Measurements from ENCODE around the gene ETFRF1.
A peak's percentile ranks its signal among the peaks of the same experiment; 100 is the strongest.

ETFRF1 gene

DNA sequence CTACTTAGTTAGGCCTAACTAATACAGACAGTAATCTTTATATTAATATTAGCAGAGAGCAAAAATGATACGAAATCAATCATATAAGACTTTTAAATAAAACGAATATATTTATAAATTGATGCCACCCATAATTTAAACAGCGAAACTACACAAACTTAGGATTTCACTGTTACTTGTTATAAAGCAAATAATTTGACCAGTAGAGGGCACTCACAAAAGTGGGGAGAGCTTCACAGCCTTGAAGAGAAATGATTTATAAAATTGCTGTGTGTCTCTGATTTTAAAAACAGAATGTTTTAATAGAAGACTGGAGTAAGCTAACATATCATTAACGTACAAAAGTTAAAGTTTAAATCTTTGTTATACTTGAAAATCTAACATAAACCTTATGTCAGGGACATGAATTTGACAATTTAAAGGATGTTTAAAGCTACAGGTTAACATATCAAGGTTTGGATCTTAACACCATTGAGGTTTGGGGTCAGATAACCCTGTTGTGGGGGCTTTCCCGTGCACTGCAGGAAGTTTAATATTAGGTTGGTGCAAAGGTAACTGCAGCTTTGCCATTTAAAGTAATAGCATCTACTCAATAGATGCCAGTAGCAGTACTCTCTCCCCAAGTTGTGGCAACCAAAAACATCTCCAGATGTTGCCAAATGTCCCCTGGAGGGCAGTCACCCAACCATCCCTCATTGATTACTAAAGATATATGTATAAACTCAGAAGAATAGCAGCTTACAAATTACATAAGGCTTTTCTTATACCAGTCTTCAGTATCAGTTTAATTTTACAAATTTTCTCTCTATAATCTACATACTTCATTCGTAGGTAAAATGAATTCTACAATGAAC, 46.4 kb downstream of the ETFRF1 start:
- TF ChIP-seq, protein P1, sequence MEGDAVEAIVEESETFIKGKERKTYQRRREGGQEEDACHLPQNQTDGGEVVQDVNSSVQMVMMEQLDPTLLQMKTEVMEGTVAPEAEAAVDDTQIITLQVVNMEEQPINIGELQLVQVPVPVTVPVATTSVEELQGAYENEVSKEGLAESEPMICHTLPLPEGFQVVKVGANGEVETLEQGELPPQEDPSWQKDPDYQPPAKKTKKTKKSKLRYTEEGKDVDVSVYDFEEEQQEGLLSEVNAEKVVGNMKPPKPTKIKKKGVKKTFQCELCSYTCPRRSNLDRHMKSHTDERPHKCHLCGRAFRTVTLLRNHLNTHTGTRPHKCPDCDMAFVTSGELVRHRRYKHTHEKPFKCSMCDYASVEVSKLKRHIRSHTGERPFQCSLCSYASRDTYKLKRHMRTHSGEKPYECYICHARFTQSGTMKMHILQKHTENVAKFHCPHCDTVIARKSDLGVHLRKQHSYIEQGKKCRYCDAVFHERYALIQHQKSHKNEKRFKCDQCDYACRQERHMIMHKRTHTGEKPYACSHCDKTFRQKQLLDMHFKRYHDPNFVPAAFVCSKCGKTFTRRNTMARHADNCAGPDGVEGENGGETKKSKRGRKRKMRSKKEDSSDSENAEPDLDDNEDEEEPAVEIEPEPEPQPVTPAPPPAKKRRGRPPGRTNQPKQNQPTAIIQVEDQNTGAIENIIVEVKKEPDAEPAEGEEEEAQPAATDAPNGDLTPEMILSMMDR (IDR thresholded peaks at IDR 0.05; ENCODE audit: borderline replicate concordance, control extremely low read depth, extremely low read depth, insufficient read depth, missing control alignments) = peak; percentile 22
- in situ Hi-C loops (cut with MboI; ENCODE audit: low sequenced_read_pairs, unreplicated experiment) = no loop called here
- peak; percentile 24 for DNase-seq (ENCODE audit: low spot score)

DNA sequence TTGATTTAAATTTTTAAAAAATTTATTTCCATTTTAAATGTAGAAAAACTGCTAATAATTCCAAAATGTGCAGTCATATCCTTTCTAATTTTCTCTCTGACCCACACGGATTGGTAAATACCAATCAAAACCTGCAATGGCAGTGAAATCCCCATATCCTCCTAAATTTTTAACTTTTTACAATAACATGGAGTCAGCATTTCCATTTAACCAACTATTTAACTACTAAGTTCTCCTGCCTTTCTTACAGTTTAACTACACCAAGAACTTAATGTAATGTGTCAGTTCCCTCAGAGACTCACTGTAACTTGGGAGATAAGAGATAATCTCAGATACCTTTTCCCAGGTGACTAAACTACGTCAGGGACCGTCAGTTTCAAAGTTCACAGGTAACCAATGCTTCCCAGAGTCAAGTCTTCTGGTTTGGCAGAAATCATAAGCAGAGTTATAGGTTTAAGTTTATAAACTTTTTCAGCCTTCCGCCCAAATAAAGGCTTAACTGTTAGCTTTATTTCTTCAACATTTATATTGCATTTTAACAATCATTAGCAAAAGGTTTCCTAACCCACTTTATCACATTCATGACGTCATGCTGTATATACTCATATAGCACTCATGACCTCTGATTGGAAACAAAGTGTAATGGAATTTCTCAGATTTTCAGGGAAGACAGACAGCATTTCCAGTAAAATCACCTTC, 48.1 kb downstream of the ETFRF1 start:
- in situ Hi-C loops (cut with MboI; ENCODE audit: low sequenced_read_pairs, unreplicated experiment) = no loop called here
- DNase-seq (ENCODE audit: low spot score) = no peak
- TF ChIP-seq, protein P1 (IDR thresholded peaks at IDR 0.05; ENCODE audit: borderline replicate concordance, control extremely low read depth, extremely low read depth, insufficient read depth, missing control alignments) = no peak

DNA sequence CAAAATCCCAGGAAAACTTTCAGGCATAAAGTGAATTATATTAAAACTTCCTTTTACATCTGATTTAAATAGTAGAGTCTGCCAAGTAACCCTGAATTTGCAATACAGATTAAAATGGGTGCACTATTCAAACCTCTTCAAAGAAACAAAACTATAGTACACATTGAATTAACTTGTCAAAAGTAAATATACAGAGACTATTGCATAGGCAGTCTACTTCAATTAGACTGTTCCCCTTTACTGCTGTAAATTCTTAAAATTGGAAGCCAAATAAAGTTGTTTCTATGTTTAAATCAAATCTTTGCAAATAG, 48.6 kb downstream of the ETFRF1 start:
- in situ Hi-C loops (cut with MboI; ENCODE audit: low sequenced_read_pairs, unreplicated experiment) = no loop called here
- DNase-seq (ENCODE audit: low spot score) = no peak
- TF ChIP-seq, protein P1 (IDR thresholded peaks at IDR 0.05; ENCODE audit: borderline replicate concordance, control extremely low read depth, extremely low read depth, insufficient read depth, missing control alignments) = no peak

DNA sequence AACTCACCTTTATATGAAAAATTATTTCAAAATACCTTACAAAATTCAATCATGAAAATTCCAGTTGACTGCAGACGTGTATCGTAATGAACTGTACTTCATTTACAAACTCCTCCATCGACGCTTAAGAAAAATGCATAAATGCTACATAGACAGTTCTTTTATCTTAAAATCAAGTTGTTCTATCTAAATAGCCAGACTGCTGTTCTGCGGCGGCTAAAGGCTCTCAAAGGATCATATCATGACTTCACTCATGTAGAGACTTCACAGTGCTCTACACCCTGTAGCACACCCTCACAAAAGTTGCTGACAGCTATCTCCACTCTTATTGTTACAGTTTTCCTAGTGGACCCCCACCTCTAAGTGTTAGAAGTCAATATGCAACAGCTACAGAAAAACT, 50.5 kb downstream of the ETFRF1 start:
- in situ Hi-C loops (cut with MboI; ENCODE audit: low sequenced_read_pairs, unreplicated experiment) = no loop called here
- TF ChIP-seq, protein P1 (IDR thresholded peaks at IDR 0.05; ENCODE audit: borderline replicate concordance, control extremely low read depth, extremely low read depth, insufficient read depth, missing control alignments) = no peak
- no peak for DNase-seq (ENCODE audit: low spot score)

DNA sequence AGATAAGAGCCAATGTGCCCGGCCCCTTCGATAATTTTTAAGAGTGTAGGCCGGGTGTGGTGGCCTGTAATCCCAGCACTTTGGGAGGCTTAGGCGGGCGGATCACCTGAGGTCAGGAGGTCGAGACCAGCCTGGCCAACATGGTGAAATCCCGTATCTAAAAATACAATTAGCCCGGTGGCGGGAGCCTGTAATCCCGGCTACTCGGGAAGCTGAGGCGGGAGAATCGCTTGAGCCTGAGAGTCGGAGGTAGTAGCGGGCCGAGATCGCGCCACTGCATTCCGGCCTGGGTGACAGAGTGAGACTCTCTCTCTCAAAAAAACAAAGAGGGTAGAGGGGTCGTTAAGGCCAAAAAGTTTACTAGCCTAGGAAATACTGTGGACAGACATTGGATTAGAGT, 53.1 kb downstream of the ETFRF1 start:
- TF ChIP-seq, protein P1 (IDR thresholded peaks at IDR 0.05; ENCODE audit: borderline replicate concordance, control extremely low read depth, extremely low read depth, insufficient read depth, missing control alignments) = no peak
- in situ Hi-C loops (cut with MboI; ENCODE audit: low sequenced_read_pairs, unreplicated experiment) = no loop called here
- no peak for DNase-seq (ENCODE audit: low spot score)

DNA sequence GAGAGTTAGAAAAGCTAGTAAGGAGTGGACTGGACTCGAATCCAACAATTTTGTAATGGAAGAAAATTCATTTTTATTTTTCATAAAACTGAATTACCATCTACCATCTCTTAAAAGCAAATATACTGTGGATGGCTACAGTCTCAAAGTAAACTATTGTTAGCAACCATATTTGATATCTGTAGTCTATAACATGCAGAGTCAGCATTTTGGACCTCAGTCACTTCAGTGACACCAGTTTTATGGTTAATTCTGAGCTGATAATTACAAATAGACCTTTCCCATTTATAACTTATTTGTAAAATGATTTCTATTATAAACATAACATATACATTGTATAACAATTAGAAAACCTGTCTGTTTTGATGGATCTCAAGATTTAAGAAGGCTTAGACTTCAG, 53.7 kb downstream of the ETFRF1 start:
- in situ Hi-C loops (cut with MboI; ENCODE audit: low sequenced_read_pairs, unreplicated experiment) = no loop called here
- no peak for DNase-seq (ENCODE audit: low spot score)
- TF ChIP-seq, protein P1 (IDR thresholded peaks at IDR 0.05; ENCODE audit: borderline replicate concordance, control extremely low read depth, extremely low read depth, insufficient read depth, missing control alignments) = no peak
